GM19397 (cell line): ENCODE results near the gene CYP17A1.
"Not testable (repeated sequence)": the region's sequence is repeated elsewhere in the genome, so short reads cannot be mapped to it uniquely, and the experiment has no call there.

Experiments
- ATAC-seq: cut with Tn5 transposase; IDR thresholded peaks from one replicate; pipeline ENCODE4 v1.9.1; 2021; ENCODE audit warnings: mild to moderate bottlenecking, moderate library complexity; ENCODE audit not compliant: unreplicated experiment

CYP17A1 gene

GRCh38 chr10:102838276-102838927 is 1.2 kb upstream of the CYP17A1 start:
- not testable (repeated sequence) for ATAC-seq

- no peak for ATAC-seq
Observed at GRCh38 chr10:102835007-102835482, 2.2 kb downstream of the CYP17A1 start.

GRCh38 chr10:102834143-102834542 is 3.1 kb downstream of the CYP17A1 start:
- ATAC-seq: no peak

GRCh38 chr10:102832987-102833386 is 4.2 kb downstream of the CYP17A1 start:
- ATAC-seq: no peak

GRCh38 chr10:102832248-102832647 is 5.0 kb downstream of the CYP17A1 start:
- ATAC-seq: no peak

GRCh38 chr10:102831322-102832071 is 5.7 kb downstream of the CYP17A1 start:
- no peak for ATAC-seq

GRCh38 chr10:102827597-102827975 is 9.6 kb downstream of the CYP17A1 start:
- ATAC-seq: no peak

GRCh38 chr10:102826148-102826796 is 10.9 kb downstream of the CYP17A1 start:
- ATAC-seq: no peak

- no peak for ATAC-seq
Observed at GRCh38 chr10:102824664-102825063, 12.5 kb downstream of the CYP17A1 start.

- ATAC-seq: no peak
Observed at GRCh38 chr10:102822222-102822621, 15.0 kb downstream of the CYP17A1 start.

- ATAC-seq: not testable (repeated sequence)
Observed at GRCh38 chr10:102820008-102820407, 17.2 kb downstream of the CYP17A1 start.

GRCh38 chr10:102819054-102819453 is 18.2 kb downstream of the CYP17A1 start:
- no peak for ATAC-seq

GRCh38 chr10:102817175-102817574 is 20.0 kb downstream of the CYP17A1 start:
- ATAC-seq: no peak

GRCh38 chr10:102815790-102816549 is 21.2 kb downstream of the CYP17A1 start:
- no peak for ATAC-seq

GRCh38 chr10:102814873-102815661 is 22.1 kb downstream of the CYP17A1 start:
- ATAC-seq: no peak

GRCh38 chr10:102814453-102814871 is 22.8 kb downstream of the CYP17A1 start:
- ATAC-seq: no peak

GRCh38 chr10:102813734-102814452 is 23.3 kb downstream of the CYP17A1 start:
- no peak for ATAC-seq

GRCh38 chr10:102813017-102813541 is 24.1 kb downstream of the CYP17A1 start:
- no peak for ATAC-seq

- ATAC-seq: no peak
Observed at GRCh38 chr10:102812231-102812876, 24.9 kb downstream of the CYP17A1 start.
